Activated CD4-positive, alpha-beta T cell treated with anti-CD3 and anti-CD28 coated beads for 1 hour (primary cell): ENCODE data around the gene RGS7.
"Not testable (repeated sequence)": the region's sequence is repeated elsewhere in the genome, so short reads cannot be mapped to it uniquely, and the experiment has no call there.

Source experiments
- DNase-seq: peaks from one replicate; pipeline ENCODE4 v3.0.0-alpha.2; 2020

The RGS7 gene

GRCh38 chr1:241331328-241332036 is 25.5 kb downstream of the RGS7 start:
- DNase-seq: no peak

- DNase-seq: no peak
Observed at GRCh38 chr1:241330619-241331327, 26.2 kb downstream of the RGS7 start.

- no peak for DNase-seq
Observed at GRCh38 chr1:241325456-241325855, 31.5 kb downstream of the RGS7 start.

DNA sequence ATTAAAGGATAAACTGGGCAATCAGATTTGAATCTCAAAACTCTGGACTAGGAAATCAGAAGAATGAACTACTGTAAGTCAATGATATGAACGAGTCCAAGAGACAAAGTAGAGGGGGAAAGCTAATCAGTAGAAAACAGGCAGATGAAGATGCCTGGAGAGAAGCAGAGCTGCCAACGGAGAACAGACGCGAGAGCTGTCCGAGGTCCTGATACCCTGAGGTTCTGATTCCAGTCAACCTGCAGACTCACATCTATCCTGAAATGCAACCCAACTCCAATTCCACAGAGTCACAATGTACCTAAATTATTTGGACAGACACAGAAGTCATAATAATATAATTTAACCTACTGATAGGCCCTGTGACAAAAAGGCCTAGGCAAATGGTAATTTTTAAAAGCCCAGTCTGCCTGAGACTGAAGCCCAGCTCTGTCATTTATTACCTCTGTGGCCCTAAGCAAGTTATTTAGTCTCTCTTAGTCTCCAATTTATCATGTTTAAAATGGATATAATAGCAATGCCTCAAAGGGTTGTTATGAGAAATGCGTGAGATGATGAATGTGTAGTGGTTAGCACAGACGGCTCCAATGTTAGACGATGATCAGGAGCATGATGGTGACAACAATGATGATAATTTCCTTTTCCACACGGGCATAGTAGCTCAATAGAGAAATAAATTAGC is 33.4 kb downstream of the RGS7 start:
- no peak for DNase-seq

DNA sequence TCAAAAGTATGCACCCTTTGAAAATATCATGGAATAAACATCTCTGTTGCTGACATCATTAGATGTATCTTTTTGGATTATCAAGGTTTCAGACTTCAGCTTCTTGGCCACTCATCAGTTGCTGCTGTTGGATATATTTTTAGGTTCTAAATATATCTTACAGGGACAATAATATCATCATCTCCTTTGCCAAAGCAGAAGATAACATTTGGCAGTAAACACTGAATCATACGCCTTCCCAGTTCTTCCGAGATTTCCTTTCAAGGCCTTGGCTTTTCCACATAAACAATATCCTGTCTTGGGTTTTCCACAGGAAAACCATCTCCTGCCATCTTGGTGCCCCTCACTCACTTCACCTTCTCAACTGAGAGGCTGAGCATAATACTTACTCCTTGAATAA is 39.3 kb downstream of the RGS7 start:
- DNase-seq: no peak

- DNase-seq: no peak
Observed at GRCh38 chr1:241316372-241316771, 40.6 kb downstream of the RGS7 start.

DNA sequence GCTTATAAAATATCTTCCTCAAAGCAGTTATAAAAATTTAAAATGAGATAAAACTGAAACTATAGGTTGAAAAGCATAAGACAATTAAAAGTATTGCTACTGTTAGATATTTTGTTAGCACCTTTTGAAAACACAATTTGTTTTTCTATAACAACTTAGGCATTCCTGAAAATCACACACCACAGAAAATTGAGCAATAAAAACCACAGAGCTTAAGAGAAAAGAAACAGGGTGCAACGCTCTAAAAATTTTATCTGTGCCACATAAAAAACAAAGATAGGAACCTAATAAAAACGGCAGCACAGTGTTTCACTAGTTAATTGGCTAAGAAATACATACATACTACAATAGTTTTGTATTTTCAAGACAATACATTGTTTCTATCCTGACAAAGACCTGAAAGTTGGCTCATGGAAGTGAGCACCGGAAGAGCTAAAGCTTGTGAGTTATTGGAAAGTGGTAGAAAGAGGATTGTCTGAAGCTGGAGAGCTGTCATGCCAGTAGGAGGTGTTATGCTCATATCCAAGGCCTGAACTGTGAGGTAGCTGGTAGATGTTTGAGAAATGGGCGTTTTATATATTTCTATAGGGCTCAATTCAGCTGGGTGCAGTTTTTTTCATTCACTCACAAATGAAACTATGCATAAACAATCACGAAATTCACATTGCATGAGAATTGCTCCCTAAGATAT is 45.8 kb downstream of the RGS7 start:
- no peak for DNase-seq

DNA sequence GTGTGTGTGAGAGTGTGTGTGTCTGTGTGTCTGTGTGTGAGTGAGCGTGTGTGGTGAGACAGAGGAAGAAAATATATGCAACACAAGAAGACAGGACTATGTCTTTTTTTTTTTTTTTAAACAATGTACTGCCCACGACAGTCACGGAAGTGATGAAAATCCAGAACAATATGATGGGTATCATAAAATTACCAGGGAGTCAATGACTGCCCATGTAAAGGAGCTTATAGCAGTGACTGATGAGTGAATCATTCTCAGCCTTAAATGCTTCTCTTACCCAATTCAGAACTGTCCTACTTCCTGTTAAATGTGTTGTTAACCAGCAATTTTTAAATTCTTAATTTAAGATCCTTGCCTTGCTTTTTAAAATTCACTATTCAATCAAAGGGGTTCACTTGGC is 46.6 kb downstream of the RGS7 start:
- no peak for DNase-seq

DNA sequence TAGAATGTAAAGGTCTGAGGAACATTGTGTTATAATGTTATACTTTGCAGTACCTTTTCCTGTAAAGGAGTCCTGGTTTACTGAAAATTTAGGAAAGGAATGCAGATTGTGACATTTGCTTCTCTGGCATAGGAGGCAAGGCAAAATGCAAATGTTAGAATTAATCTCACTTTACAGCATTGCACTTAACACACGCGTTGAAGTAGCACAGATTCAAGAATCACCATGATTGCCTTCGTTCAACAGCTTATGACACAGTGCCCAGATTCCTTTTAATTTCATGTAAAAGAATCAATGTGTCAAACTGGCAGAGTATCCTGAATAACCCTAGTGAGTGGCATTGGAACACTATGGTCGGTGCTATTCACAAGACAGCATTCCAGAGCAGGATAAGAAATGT is 47.4 kb downstream of the RGS7 start:
- DNase-seq: no peak

GRCh38 chr1:241308471-241308870 is 48.5 kb downstream of the RGS7 start:
- DNase-seq: no peak

- no peak for DNase-seq
Observed at GRCh38 chr1:241308011-241308410, 49.0 kb downstream of the RGS7 start.

- no peak for DNase-seq
Observed at GRCh38 chr1:241306125-241306790, 50.7 kb downstream of the RGS7 start.

DNA sequence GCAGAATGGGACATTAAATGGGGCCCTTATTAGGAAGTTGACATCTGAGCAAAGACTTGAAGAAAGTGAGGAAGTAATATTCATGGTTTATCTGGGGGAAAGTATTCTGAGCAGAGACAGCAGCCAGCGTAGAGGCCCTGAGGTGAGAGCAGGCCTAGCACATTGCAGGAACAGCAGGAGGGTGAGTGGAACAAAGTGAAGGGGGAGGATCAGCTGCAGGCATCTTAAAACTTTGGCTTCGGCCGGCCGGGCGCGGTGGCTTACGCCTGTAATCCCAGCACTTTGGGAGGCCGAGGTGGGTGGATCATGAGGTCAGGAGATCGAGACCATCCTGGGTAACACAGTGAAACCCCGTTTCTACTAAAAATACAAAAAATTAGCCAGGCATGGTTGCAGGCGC is 55.0 kb downstream of the RGS7 start:
- not testable (repeated sequence) for DNase-seq

GRCh38 chr1:241299347-241299746 is 57.7 kb downstream of the RGS7 start:
- no peak for DNase-seq

GRCh38 chr1:241292973-241293372 is 64.0 kb downstream of the RGS7 start:
- DNase-seq: no peak

- DNase-seq: not testable (repeated sequence)
Observed at GRCh38 chr1:241291548-241291947, 65.5 kb downstream of the RGS7 start.

DNA sequence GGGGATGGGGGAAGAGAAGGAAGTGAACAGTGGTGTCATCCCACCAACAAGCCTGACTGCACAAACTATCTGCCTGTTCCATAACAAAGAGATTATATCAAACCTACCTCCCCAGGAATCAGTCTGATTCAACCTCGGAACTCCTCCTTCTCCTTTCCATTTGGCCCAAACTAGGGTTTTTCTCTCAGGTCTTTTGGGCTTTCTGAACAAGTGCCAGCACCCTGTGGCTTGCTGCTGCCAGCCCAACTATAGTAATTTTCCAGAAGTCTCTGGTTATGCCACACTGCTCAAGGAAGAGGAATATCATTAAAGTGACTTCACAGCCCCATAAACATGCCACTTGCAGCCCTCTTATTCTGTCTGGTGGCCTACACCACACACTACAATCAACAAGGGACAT is 70.5 kb downstream of the RGS7 start:
- no peak for DNase-seq

DNA sequence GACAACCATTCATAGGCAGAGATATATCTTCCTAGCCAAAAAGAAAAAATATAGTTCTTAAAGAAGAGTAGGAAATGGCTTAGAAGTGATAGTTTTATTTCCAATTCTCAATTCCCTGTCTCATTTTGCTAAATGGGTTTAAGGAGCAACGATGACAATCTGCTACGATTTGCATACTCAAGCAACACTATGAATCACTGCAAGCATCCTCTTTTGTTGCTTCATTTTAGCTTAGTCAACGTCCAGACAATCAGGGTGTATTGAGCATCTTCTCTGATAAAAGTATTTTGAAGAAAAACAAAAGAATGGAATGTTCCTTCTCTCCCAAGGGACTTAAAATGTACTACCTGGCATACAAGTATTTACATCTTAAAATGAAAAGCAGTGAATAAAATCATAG is 80.6 kb downstream of the RGS7 start:
- no peak for DNase-seq

DNA sequence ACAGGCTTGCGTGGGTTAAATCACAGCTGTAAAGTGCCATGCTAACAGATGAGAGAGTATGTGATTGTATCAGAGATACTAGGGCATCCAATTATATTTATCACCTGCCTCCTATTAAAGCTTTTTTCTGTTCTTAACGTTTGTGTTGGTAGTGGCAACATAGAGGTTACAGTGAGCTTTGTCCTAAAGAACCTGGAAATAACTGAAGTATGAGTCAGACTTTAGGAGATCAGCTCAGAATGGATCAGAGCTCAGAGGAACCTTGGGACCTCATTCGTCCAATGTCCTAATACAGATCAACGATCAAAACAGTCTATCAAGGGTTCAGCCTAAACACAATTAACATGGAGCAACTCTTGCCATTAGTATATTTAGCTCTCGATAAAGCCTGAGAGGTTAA is 81.0 kb downstream of the RGS7 start:
- no peak for DNase-seq

GRCh38 chr1:241275226-241275625 is 81.8 kb downstream of the RGS7 start:
- DNase-seq: no peak

- DNase-seq: no peak
Observed at GRCh38 chr1:241274693-241275092, 82.3 kb downstream of the RGS7 start.

- no peak for DNase-seq
Observed at GRCh38 chr1:241272828-241273227, 84.2 kb downstream of the RGS7 start.

DNA sequence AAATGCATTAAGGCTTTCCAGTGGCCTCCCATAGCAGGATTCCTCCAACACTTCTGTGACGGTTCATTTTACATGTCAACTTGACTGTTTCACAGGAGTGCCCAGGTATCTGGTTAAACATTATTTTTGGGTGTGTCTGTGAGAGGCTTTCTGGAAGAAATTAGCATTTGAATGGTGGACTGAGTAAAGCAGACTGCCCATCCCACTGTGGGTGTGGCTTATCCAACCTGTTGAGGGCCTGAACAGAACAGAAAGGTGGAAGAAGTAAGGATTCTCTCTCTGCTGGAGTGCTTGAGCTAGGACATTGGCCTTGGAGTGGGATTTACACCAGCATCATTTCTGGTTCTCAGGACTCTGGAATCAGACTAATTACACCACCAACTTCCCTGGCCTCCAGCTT is 85.6 kb downstream of the RGS7 start:
- no peak for DNase-seq
